HG03354 (cell line): ENCODE data around the gene ENOX1.
"Not testable (repeated sequence)": the region's sequence is repeated elsewhere in the genome, so short reads cannot be mapped to it uniquely, and the experiment has no call there.

Experiments
- ATAC-seq: cut with Tn5 transposase; IDR thresholded peaks from one replicate; pipeline ENCODE4 v1.9.1; 2021; ENCODE audit warnings: mild to moderate bottlenecking; ENCODE audit not compliant: unreplicated experiment, poor library complexity, severe bottlenecking

The ENOX1 gene

DNA sequence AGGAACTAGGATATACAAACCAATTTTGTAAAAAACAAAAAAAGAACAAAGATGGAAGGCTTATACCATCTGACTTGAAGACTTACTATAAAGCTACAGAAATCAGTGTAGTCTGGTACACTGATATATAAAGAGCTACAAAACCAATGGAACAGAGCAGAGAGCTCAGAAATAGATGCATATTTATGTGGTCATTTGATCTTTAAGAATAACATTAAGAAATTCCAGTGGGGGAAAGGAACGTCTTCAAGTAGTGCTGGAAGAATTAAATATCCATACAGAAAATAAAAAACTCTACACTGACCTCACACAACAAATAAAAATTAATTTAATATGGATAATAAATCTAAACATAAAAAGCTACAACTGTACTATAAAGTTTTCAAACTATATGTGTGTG is 317.0 kb downstream of the ENOX1 start:
- ATAC-seq = no peak

DNA sequence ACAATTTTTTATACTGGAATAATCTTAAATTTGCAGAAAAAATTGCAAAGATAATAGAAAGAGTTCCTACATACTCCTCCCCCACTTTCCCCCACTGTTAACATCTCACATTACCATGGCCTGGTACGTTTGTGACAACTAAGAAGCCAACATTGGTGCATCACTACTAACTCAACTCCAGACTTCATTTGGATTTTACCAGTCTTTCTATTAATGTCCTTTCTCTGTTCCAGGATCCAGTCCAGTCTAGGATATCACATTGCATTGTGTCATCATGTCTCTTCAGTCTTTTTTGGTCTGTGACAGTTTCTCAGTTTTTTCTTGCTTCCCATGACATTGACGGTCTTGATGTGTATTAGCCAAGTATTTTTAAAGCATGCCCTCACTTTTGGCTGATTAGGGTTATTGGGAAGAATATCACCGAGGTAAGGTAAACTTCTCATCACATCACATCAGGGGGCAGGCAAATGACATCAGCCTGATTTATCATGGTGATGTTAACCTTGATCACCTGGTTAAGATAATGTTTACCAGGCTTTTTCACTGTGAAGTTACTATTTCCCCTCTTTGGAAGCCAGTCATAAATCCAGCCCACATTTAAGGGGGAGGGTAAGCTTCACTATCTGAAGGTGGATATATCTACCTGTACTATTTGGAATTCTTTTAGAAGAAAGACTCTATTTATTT is 322.1 kb downstream of the ENOX1 start:
- no peak for ATAC-seq

GRCh38 chr13:43448605-43449336 is 338.0 kb downstream of the ENOX1 start:
- ATAC-seq = no peak

DNA sequence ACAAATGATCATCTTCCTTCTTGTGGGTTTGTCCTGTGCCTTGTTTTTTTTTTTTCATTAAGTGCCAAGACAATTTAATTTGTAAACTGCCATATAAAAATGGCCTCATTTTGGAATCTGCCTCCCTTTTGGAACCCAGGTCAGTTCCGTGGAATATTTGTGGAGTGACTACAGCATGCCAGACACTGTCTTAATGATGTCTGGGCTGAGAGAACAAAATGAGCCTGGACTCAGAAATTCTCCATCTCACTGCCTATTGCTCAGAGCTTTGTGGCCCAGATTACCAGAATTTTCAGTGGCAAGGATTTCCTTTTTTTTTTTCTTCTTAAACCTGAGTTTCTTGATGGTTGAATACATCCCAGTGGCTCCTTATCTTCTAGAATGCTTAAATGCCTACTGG is 340.6 kb downstream of the ENOX1 start:
- ATAC-seq = no peak

- ATAC-seq = no peak
These were observed 341.1 kb downstream of the ENOX1 start for GRCh38 chr13:43445668-43446067.

GRCh38 chr13:43444081-43444480 is 342.7 kb downstream of the ENOX1 start:
- no peak for ATAC-seq

DNA sequence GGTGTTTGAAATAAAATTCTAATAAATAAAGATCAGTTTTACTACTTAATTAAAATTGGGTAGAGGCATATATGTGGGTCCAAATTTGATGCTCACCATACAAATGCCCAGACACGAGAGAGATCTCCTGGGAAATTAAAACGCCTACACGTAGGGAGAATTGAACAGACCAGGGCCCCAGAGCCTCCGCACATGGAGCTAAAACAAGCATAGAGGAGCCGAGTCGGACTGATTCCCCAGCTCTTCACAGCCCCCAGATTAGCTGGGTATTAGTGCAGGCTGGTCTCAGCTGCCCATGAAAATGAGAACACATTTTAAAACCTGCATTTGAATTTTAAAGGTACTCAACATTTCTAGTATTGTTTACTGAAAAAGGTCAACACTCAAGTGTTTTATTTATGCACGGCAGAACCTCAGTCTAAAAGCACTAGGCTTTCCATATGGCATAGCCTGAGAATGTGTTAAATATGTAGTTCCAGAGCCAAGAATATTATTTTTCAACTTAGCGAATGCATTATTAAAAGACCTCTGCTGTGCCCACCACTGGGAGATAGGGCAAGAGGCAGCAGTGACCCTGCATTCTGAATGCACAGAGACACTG is 344.8 kb downstream of the ENOX1 start:
- no peak for ATAC-seq

- ATAC-seq = no peak
These were observed 345.3 kb downstream of the ENOX1 start for GRCh38 chr13:43441464-43441863.

- ATAC-seq = no peak
These were observed 352.6 kb downstream of the ENOX1 start for GRCh38 chr13:43434191-43434590.

DNA sequence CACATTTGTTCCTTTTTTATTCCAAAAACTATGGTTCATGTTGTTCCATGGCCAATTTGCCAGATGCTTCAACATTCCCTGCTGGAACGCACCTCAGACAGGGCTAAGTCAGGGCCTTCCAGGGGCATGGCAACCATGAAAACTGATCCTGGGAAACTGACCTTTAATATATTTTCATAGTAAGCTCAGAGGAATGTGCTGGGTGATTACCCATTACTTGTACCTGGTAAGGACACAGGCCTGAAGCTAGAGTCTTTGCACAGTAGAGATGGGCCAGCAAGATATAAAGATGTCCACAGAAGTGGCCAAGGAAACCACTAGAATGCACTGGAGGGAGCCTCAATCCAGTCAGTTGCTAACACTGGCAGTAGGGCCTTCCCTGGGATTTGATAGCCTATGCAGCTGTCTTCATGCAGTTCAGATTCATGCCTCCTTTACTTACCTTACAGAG is 353.1 kb downstream of the ENOX1 start:
- no peak for ATAC-seq

- ATAC-seq = no peak
These were observed 353.8 kb downstream of the ENOX1 start for GRCh38 chr13:43432958-43433357.

DNA sequence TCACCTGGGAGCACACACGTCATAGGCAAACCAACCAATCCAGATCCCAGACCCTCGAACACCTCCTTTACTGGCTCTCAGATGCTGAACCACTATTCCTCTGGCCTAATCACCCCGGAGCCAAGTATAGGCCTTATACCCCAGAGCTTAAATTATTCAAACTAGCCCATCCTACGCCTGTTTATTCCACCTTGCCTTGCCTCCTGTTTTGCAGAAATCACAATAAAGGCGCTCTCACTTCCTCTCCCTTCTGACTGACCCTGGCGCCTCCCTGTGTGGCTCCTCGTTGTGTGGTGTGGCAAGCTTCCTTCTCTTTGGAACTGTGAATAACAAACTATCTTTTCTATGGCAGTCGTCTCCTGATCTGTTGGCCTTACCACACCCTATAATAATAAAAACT is 354.9 kb downstream of the ENOX1 start:
- no peak for ATAC-seq

GRCh38 chr13:43431290-43431716 is 355.5 kb downstream of the ENOX1 start:
- ATAC-seq = no peak

- no peak for ATAC-seq
These were observed 358.1 kb downstream of the ENOX1 start for GRCh38 chr13:43428545-43429296.

GRCh38 chr13:43426355-43426754 is 360.4 kb downstream of the ENOX1 start:
- ATAC-seq = no peak

DNA sequence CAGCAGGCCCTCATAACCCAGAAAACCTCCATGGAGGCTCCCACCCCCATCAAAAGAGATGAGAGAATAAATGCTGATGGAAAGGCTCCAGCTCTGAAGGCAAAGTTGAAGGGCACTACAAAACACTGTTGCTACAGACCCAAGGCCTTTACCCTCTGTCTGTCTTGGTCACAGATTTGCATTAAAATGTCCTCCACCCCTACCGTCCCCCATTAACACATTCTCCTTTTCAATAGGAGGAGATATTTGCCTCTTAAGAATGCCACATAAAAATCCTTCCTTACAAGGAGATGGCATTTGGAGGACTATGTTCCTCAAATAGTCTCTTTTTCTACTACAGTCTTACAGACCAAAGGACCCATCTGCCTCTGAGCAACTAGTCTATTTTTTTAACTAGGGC is 361.5 kb downstream of the ENOX1 start:
- ATAC-seq = no peak

DNA sequence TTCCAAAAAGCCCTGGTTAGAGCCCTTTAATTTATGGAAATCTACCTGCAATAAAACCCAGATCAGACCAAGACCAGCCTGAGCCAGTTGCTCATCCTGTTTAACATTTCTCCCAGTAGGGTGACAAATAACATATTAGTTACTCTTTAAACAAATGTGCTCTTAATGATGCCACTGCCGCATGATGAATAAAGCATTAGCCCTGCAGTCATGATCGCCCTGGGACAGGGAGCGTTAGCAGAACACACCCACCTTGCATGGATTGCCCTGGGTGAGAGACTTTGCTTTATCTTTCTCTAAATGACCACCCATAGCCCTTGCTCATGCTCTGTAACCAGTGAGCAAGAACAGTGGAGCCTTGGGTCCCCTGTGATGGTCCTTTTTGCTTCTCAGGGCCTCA is 362.4 kb downstream of the ENOX1 start:
- ATAC-seq = no peak

DNA sequence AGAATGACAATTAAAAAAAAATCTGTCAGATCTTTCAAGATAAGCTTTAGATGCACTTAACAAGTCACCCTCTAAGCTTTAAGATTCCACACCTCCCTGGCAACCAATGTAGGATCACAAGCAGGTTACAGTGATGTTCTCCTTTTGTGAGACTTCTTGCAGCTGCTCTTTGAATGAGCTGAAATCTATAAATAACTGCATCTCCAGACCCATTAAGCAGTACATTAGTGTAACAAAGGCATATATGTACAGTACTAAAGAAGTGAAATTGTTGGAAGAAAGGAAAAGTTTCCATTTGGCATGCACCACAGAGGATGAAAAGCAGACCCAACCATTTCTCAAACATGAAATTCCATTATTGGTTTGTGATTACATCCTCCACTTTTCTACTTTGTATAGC is 364.7 kb downstream of the ENOX1 start:
- no peak for ATAC-seq

DNA sequence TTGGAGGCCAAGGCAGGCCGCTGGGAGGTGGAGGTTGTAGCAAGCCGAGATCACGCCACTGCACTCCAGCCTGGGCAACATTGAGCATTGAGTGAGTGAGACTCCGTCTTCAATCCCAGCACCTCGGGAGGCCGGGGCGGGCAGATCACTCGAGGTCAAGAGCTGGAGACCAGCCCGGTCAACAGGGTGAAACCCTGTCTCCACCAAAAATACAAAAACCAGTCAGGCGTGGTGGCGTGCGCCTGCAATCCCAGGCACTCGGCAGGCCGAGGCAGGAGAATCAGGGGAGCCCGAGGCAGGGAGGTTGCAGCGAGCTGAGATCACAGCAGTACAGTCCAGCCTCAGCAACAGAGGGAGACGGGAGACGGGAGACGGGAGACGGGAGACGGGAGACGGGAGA is 369.9 kb downstream of the ENOX1 start:
- not testable (repeated sequence) for ATAC-seq

DNA sequence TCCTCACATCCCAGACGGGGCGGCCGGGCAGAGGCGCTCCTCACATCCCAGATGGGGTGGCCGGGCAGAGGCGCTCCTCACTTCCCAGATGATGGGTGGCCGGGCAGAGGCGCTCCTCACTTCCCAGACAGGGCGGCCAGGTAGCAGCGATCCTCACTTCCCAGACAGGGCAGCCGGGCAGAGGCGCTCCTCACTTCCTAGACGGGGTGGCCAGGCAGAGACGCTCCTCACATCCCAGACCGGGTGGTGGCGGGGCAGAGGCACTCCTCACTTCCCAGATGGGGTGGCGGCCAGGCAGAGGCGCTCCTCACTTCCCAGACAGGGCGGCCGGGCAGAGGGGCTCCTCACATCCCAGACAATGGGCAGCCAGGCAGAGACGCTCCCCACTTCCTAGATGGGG is 370.4 kb downstream of the ENOX1 start:
- not testable (repeated sequence) for ATAC-seq
